ENCODE data around the gene ASB5.

DNA sequence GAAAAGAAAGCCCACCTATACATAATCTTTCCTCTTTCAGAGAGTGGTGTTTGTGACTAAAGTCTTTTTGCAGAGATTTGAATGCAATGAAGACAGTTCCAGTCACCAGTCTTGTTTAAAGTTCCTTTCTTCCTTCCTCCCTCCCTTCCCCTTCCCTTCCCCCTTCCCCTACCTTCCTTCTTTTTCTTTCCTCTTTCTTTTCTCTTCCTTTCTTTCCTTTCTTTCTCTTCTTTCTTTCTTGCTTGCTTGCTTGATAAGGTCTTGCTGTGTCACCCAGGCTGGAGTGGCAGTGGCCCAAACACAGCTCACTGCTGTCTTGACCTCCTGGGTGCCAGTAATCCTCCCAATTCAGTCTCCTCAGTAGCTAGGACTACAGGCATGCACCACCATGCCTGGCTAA is 19.0 kb upstream of the ASB5 start:
- TF ChIP-seq, protein P1, sequence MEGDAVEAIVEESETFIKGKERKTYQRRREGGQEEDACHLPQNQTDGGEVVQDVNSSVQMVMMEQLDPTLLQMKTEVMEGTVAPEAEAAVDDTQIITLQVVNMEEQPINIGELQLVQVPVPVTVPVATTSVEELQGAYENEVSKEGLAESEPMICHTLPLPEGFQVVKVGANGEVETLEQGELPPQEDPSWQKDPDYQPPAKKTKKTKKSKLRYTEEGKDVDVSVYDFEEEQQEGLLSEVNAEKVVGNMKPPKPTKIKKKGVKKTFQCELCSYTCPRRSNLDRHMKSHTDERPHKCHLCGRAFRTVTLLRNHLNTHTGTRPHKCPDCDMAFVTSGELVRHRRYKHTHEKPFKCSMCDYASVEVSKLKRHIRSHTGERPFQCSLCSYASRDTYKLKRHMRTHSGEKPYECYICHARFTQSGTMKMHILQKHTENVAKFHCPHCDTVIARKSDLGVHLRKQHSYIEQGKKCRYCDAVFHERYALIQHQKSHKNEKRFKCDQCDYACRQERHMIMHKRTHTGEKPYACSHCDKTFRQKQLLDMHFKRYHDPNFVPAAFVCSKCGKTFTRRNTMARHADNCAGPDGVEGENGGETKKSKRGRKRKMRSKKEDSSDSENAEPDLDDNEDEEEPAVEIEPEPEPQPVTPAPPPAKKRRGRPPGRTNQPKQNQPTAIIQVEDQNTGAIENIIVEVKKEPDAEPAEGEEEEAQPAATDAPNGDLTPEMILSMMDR (optimal IDR thresholded peaks at IDR 0.05 in 1 of 3, IDR thresholded peaks at IDR 0.05 in 1 of 3, conservative IDR thresholded peaks at IDR 0.05 in 1 of 3; ENCODE audit: extremely low read depth in 1 of 3, insufficient read depth in 2 of 3, low read length in 3 of 3) = no peak
- TF ChIP-seq EZH2 (IDR thresholded peaks at IDR 0.05; ENCODE audit: low read length) = no peak

Measured in keratinocyte (primary cell).